ENCODE measurements around the gene RFNG. TPM values are rescaled to one million over a fixed set of nuclear protein-coding genes. Genes with fewer than 3 reads are reported as not detected.
A peak's percentile ranks its signal among the peaks of the same experiment; 100 is the strongest.

RFNG gene, protein sequence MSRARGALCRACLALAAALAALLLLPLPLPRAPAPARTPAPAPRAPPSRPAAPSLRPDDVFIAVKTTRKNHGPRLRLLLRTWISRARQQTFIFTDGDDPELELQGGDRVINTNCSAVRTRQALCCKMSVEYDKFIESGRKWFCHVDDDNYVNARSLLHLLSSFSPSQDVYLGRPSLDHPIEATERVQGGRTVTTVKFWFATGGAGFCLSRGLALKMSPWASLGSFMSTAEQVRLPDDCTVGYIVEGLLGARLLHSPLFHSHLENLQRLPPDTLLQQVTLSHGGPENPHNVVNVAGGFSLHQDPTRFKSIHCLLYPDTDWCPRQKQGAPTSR
- 10 to 100 TPM; 39.4 to 51.2 (median 41.1) TPM for polyA plus RNA-seq

DNA sequence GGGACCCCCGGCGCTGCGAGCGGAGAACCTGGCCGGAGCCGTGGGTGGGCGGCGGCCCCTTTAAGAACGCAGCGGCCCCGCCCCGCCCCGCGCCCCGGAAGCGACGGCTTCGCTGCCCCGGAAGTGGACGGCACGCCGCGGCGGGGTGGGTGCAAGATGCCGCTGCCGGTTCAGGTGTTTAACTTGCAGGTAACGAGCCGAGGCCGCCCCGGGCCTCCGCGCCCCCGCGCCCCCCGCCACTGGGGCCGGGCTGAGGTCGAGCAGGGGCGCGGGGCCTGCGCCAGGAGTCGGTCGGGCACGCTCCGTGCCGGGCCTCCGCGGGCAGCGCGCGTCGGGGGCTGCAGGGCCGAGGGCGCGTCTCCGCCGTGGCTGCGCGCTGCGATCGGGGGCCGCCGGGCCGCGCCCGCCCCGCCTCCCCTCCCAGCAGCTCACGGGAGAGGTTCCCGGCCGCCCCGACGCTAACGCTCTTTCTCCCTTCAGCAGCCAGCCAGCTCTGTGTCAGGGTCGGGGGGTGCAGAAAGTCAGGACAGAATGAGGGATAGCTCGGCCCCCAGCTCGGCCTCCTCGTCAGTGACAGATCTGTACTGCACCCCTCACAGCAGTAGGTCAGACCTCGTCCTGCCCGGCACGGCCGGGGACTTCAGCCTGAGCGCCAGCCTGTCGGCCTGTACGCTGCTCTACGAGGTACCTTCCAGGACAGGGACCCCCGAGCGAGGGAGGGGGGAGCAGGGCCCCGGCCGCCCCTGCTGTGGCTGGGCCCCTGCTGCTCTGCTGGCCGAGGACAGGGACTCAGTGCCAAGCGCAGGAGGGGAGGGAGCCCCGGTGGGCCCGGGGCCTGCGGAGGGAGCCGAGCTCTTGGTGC is at the start of gene RFNG, which contains the start of gene GPS1:
TSS of gene RFNG (minus strand) at position 36 of the 862 bp plus-strand sequence. CDS start 45 bp downstream, outside the sequence.
TSS of gene GPS1 (plus strand) at position 123 of the 862 bp plus-strand sequence. CDS start at position 157, 34 bp downstream.
- no peak within 1 kb of the TSS for H3K27ac ChIP-seq (ENCODE audit: low read depth, low read length)
- WGBS, 3 donors = 0 to 1% (median 1%) methylated on average over 56 to 93 of the region's 94 CpGs

DNA sequence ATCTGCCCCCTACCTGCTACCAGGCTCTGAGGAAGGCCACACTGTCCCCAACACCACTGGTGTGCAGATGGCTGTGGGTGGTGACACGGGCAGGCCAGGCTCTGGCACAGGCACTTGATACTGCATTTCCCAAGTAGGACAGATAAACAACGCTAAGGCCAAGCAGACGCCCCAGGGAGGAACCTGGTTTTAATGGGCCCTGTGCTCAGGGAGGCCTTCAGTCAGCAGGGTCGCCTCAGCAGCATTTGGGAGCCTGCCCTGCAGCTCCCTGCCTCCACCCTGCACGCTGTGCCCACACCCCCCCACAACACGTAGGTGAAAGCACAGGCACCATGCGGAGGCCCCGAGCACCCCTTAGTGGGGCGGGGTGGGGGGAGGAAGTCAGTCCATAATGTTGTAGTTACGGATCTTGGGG is 49.7 kb upstream of the RFNG start:
- no peak overlapping the region for H3K27ac ChIP-seq (ENCODE audit: low read depth, low read length)

DNA sequence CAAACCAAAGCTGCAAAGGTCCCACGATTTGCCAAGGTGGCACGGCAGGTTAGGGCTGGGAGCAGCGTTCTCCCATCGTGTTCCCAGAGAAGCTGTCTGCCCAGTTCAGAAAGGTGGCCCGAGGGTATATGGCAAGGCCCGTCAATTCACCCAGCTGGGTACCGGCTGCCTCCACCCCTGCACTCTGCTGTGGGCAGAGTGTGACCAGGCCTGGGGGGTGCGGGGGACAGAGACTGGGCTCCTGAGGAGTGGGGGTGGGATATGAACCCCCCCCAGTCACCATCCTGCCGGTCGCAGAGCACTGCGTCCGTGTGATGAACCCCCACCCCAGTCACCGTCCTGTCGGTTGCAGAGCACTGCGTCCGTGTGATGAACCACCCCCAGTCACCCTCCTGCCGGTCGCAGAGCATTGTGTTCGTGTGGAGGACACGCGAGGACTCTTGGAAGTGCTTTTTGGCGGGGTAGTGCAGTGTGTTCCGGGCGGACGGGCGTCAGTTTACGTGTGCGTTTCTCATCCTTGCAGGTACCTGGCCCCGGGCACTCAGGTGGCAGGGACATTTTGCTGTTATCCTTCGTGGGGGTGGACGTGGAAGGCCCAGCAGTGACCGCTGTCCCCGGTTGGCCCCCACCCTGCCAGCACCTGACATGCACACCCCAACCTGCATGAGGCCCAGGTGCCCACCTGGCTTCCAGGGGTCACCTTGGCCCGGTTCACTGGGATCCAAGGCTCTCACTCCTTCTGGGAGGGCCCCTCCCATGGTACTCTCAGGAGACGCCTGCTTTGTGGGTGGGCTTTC is 49.1 kb upstream of the RFNG start:
- H3K27ac ChIP-seq (ENCODE audit: low read depth, low read length) = no peak overlapping the region
- 89 to 92% (median 91%) methylated on average over 35 of the region's 35 CpGs for WGBS, 3 donors

More for the DNA sequence above, 49.7 kb upstream of the RFNG start:
- WGBS, 3 donors = 57 to 75% (median 72%) methylated on average over 9 to 10 of the region's 10 CpGs

DNA sequence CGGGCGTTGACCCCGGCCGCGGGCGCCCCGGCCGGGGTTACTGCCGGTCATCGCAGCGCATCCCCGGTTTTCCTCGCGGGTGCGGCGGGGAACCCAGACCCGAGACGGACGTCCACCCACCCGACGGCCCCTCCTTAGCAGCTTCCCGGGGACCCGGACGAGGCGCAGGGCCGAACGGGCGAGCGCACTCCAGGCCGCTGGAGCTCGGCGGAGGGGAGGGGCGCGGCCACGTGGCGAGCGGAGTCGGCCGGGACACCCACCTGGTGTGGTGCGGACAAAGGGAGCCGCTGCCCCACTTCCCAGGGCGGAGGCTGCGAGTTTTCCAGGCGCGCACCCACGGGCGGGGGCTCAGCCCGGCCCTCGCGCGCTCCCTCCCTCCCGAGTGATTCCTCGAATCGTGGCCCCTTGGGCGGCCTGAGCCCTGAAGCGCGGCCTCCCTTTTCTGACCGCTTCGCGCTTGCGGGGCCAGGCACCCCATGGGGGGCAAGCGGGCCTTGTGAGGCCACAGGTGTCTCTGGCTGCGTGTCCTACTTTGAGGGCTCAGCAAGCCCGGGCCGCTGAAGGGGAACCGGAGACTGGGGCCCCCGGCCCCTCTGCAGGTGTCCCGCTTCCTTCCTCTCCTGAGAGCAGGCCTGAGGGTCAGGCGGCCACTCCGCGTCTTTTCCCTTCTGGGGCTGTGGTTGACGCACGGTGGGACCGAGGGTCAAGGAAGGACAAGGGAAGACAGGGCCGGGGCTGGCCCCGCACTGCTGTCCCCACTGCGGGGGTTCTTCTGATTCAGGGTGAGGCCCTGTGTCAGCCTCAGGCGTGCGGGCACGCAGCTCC is 47.5 kb upstream of the RFNG start:
- 11 to 21% (median 13%) methylated on average over 56 to 78 of the region's 80 CpGs for WGBS, 3 donors
- peak overlapping the region; percentile 38 for H3K27ac ChIP-seq (ENCODE audit: low read depth, low read length)

DNA sequence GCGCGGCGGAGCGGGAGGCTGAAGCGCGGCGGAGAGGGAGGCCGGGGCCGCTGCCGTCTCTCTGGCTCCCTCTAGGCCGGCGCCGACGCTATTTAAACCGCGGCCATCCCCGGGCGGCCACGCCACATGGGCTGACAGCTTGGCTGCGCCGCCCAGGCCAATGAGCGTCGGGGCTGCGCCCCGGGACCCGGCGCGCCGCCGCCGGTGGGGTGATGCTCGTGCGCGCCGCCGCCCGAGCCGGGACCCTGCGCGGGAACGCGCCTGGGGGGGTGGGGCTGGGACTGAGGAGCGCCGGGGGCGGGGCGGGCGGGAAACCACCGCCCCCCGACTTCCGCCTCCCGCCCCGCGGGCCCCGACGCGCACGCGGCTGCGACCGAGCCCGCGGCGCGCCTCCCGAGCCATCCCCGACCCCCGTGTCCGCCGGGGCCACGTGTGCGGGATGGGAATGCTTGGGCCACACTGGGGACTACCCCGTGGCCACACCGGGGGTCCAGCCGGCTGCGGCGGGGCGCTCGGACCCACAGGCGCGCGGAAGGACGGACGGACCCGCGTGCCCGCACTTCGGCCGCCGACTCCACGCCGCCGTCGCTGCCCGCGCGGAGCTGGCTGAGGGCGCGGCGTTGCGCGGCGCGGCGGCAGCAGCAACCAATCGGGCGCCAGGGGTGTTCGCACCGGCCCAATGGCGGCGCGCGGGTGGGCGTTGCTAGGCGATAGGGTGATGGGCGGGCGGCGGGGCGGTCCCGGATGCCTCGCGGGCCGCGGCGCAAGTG is 46.7 kb upstream of the RFNG start, which contains the start of gene FASN:
TSS of gene FASN (minus strand) at position 68 of the 770 bp plus-strand sequence. CDS start 1,791 bp downstream, outside the sequence.
- 0% methylated on average over 68 to 123 of the region's 124 CpGs for WGBS, 3 donors

DNA sequence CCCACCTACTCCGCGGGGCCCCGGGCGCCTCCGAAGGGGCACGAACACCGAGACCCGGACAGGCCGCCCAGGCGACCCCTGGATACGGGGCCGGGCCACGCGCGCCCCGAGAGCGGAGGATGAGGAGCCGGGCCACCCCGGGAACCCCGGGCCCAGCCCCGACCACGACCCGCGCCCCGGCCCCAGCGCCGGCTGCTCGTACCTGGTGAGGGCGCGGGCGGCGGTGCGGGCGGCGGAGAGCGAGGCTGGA is 46.2 kb upstream of the RFNG start:
- WGBS, 3 donors = 0 to 1% (median 0%) methylated on average over 11 to 36 of the region's 36 CpGs
- H3K27ac ChIP-seq (ENCODE audit: low read depth, low read length) = peak overlapping the region; percentile 34

More for the DNA sequence above, 46.7 kb upstream of the RFNG start, which contains the start of gene FASN:
- peak within 1 kb of the TSS; percentile 71 for H3K27ac ChIP-seq (ENCODE audit: low read depth, low read length)

DNA sequence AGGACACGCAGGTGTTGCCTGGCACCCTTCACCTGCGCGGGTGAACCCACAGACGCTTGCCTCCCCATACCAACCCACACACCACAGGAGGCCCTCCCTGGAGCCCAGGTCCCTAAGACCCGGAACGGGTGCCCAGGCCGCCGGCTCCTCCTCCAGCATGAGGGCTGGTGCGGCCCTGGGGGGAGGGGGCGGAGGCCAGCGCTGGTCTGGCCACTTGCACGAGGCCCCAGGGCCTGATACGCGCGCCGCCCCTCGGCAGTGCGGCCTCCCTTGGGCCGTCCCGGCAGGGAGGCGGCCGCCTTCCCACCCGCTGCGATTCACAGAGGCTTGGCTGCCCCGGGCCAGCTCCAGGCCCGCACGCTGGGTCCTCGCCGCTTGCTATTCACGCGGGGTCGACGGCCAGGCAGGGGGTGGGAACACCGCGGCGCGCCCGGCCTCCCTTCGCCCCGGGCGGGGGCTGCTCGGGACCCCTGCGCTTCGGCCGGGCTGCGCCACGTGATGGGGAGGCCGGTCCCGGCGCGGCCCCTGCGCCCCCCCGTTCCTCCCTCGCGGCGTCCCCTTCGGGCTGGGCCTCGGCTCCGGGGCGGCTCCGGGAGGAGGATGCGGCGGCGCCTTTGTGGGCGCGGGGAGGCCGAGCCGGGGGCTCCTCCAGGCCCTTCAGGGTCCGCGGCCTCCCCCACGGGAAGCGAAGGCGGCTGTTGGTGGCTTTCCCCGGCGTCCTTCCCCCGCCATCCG is 45.7 kb upstream of the RFNG start:
- 1 to 2% (median 2%) methylated on average over 57 to 77 of the region's 77 CpGs for WGBS, 3 donors
- H3K27ac ChIP-seq (ENCODE audit: low read depth, low read length) = peak overlapping the region; percentile 34

DNA sequence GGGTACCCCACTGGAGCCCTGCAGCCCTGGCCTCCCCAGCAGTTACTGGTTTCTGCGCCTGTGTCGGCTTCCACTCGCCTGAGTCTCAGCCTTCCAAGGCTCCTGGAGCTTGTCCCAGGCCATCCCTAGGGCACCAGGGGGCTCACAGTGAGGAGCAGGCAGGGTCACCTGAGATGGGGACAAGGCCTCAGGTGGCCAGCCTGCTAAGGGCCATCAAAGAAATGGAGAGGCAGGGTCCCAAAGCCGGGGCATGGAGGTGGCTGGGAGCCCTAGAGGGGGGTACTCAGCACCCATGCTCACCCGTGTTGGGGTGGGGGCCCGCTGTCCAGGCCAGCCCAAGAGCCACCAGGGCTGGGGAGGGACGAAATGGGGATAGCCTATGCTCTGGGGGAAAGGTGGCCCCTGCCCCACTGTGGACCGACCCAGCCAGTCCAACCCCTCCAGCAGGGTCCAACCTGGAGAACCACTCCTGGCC is 45.1 kb upstream of the RFNG start:
- 59 to 71% (median 59%) methylated on average over 8 of the region's 8 CpGs for WGBS, 3 donors
- no peak overlapping the region for H3K27ac ChIP-seq (ENCODE audit: low read depth, low read length)

DNA sequence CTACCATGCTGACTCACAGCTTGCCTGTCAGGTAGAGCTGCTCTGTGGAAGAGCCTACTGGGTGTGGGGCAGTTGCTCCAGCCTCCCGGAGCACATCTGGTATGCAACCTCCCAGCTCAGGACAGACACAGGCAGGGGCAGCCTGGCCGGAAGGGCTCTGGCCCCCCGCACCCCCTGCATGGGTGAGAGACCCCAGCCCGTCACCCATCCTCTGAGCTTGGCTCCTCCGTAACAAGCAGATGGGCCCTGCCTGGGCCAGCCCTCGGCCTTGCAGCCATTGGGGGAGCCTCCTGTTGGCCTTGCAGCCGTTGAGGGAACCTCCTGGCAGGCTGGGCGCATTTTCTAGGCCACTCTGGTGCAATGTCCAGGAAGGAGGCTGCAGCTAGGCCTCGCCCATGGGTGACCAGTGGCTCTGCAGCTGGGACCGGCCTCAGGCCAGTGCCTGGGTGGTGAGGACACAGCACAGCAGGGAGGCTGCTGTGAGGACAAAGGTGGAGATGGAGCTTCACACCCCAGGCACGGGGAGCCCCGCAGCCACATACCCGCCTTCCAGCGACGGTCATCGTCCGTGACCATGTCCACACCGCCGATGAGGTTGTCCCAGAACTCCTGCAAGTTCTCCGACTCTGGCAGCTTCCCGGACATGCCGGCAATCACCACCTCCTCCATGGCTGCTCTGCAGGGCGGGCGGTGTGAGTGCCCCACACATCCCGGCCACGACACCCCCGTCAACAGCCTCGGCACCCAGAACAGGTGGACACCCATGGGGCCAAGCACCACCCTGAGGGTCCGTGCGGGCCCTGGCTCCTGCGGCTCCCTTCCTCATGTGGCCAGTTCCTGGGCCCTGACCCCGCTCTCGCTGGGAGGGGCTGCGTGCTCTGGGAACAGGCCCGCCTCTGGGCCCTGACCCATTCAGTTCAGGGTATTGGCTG is 44.4 kb upstream of the RFNG start:
- no peak overlapping the region for H3K27ac ChIP-seq (ENCODE audit: low read depth, low read length)
- 74 to 93% (median 85%) methylated on average over 34 to 35 of the region's 35 CpGs for WGBS, 3 donors

DNA sequence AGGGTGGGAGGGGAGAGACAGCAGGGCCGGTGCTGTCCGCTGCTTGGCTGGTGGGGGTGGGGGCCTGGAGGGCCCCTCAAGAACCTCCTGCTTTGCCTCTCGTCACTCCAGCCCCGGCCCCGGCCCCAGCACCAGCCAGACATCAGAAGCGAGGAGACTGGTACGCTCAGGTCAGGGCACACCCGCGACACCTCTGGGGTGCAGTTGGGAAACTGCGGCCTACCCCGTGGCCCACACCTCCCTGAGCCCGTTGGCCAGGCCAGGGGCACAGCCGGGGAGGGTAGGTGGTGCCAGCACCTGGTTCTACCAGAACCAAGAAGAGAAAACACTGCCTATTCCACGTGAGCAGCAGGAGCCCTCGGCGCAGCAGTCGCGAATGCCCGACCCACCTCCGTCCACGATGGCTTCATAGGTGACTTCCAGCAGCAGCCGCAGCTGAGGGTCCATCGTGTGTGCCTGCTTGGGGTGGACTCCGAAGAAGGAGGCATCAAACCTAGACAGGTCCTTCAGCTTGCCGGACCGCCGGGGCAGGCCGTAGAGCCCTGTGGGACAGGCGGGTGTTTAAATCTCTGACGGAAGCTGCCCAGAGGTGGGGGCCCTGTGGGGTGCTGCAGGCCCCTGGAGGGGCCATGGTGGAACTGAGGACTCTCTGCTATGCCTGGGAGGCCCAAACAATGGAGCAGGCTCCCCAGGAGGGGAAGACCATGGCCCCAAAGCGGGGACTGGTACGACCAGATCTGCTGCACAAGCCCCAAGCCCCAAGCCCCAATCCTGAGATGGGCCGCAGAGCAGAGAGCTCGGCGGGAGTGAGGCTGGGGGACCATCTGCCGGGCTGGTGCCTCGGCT is 43.5 kb upstream of the RFNG start:
- H3K27ac ChIP-seq (ENCODE audit: low read depth, low read length) = no peak overlapping the region
- WGBS, 3 donors = 85 to 94% (median 86%) methylated on average over 33 to 37 of the region's 37 CpGs

DNA sequence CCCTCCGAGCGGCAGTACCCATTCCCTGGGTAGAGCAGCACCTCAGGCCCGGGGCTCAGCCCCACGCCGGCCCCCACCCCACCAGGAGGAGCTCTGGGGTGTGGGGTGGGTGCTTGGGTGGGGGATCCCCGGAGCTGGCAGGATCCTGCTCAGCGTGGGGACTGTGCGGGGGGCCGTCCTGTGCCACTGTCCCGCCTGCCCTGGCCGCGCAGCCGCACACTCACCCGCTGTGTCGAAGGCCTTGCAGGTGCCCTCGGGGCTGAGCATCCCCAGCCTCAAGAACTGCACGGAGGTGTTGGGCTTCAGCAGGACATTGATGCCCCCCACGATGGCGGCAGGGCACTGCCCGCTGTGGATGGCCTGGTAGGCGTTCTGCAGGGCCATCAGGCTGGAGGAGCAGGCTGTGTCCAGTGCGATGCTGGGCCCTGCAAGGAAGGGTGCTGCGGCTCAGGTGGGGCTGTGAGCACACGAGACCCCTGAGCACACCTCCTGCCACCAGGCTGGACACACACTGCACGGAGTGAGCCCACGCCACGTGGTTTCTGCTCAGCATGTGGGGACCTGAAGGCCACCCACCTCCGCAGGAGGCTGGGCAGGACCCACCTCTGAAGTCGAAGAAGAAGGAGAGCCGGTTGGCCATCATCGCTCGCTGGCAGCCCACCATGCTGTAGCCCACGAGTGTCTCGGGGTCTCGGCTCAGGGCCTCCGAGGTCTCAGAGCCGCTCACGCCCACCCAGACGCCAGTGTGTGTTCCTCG is 41.6 kb upstream of the RFNG start:
- 87 to 96% (median 91%) methylated on average over 36 to 40 of the region's 40 CpGs for WGBS, 3 donors
- no peak overlapping the region for H3K27ac ChIP-seq (ENCODE audit: low read depth, low read length)

DNA sequence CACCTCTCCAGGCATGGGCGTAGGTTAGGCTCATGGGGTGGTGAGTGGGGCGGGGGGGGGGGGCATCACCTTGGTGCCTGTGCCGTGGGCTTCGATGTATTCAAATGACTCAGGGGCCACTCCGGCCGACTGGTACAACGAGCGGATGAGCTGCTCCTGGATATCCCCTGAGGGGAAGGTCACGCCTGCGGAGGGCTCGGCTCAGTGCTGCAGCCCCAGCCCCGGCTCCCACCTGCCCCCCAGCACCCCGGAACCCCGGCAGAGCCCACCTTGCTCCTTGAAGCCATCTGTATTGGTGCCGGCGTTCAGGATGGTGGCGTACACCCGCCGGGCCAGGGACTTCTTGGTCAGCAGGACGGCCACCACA is 41.0 kb upstream of the RFNG start:
- no peak overlapping the region for H3K27ac ChIP-seq (ENCODE audit: low read depth, low read length)
- 83 to 93% (median 93%) methylated on average over 15 to 20 of the region's 20 CpGs for WGBS, 3 donors

DNA sequence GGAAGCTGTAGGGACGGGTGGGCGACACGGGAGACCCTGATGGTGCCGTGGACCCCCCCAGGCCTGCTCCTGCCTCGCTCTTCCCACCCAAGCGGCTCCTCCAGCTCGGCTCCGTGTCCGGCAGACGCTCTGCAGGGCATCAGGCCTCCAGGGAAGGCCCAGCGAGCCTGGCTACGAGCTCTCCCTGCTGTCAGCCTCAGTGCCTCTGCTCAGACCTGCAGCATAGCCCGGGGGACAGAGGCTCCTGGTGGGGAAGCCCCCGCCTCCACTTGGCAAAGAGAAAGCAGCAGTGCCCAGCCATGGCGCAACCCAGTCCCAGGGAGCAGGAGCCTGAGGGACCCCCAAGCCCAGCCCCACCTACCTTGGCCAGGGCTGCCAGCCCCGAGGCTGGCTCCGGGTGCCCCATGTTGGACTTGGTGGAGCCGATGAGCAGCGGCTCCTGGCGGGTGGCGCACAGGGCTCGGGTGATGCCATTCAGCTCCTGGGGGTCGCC is 40.5 kb upstream of the RFNG start:
- 90 to 91% (median 90%) methylated on average over 23 of the region's 23 CpGs for WGBS, 3 donors
- H3K27ac ChIP-seq (ENCODE audit: low read depth, low read length) = no peak overlapping the region

Measured in adipose tissue (tissue), 3 donors.